ENCODE results near the gene ATXN1. TPM values are rescaled to one million over a fixed set of nuclear protein-coding genes. Genes with fewer than 3 reads are reported as not detected.

Gene ATXN1
- 7.6 and 20.1 TPM in 2 replicates for total RNA-seq

GRCh38 chr6:16760516-16761470 lies at the start of gene ATXN1:
TSS of gene ATXN1 (minus strand) at chr6:16761460.

Data from bladder microvascular endothelial cell (primary cell).